ENCODE measurements around the gene CLMN. TPM values are rescaled to one million over a fixed set of nuclear protein-coding genes. Genes with fewer than 3 reads are reported as not detected.

The CLMN gene
- total RNA-seq, 4 donors from 2014 or later, result 3.8 to 10.0 (median 5.3) TPM

DNA sequence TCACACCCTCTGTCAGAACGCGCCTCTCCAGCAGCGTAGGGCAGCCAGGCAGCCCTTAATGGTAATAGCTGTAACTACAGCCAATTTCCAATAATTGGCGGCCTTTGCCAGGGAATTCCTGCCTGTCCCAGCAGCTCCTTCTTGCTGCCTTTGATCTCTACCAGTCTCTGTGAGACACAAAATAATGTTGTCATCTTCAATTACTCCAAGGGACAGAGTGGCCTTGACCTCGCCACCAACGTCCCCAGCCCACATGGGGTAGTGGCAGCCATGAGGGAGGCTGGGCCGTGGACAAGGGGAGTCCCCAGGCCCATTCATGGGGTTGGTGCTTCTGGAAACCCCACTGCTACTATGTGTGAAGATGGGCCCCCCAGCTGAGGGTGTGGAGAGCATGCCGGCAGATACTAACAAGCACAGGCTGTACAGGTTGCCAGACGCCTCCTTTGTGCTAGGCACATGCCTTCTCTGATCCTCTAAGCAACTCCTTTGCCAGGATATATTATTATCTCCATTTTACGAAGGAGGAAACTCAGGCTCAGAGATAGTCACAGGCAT is 17.4 kb upstream of the CLMN start:
- peaks cover 0 to 17% (median 0%) of the 10 kb centered on the region in 3 donors for H3K4me1 ChIP-seq
- H3K36me3 ChIP-seq, result no peaks in the 10 kb centered on the region
- H3K9me3 ChIP-seq, result peaks cover 0 to 6% (median 0%) of the 10 kb centered on the region in 3 donors
- H3K4me3 ChIP-seq, result no peak overlapping the region
- 83 to 96% methylated on average over 1 to 4 of the region's 10 CpGs for WGBS, 2 donors (ENCODE audit: low coverage in 1 of 2)
- ATAC-seq, result no peak
- H3K27ac ChIP-seq, result no peak overlapping the region
- peaks cover 16% of the 10 kb centered on the region for H3K27me3 ChIP-seq
- TF ChIP-seq POLR2A (IDR thresholded peaks at IDR 0.05) (no peak), POLR2AphosphoS5 (IDR thresholded peaks at IDR 0.05) (no peak), EP300 (IDR thresholded peaks at IDR 0.05) (no peak)
- TF ChIP-seq, protein P1, sequence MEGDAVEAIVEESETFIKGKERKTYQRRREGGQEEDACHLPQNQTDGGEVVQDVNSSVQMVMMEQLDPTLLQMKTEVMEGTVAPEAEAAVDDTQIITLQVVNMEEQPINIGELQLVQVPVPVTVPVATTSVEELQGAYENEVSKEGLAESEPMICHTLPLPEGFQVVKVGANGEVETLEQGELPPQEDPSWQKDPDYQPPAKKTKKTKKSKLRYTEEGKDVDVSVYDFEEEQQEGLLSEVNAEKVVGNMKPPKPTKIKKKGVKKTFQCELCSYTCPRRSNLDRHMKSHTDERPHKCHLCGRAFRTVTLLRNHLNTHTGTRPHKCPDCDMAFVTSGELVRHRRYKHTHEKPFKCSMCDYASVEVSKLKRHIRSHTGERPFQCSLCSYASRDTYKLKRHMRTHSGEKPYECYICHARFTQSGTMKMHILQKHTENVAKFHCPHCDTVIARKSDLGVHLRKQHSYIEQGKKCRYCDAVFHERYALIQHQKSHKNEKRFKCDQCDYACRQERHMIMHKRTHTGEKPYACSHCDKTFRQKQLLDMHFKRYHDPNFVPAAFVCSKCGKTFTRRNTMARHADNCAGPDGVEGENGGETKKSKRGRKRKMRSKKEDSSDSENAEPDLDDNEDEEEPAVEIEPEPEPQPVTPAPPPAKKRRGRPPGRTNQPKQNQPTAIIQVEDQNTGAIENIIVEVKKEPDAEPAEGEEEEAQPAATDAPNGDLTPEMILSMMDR (IDR thresholded peaks at IDR 0.05), result no peak

- TF ChIP-seq, protein P1 (IDR thresholded peaks at IDR 0.05), result no peak
- no peak for TF ChIP-seq POLR2AphosphoS5 (IDR thresholded peaks at IDR 0.05)
- TF ChIP-seq POLR2A (IDR thresholded peaks at IDR 0.05), result no peak
- no peak for TF ChIP-seq EP300 (IDR thresholded peaks at IDR 0.05)
- no peak for ATAC-seq
- 96% methylated on average over 3 of the region's 5 CpGs; no CpG with 5 or more reads in 1 of the 2 donors for WGBS, 2 donors (ENCODE audit: low coverage in 1 of 2)
- peaks cover 0 to 6% (median 0%) of the 10 kb centered on the region in 3 donors for H3K9me3 ChIP-seq
- H3K36me3 ChIP-seq, result no peaks in the 10 kb centered on the region
- no peak overlapping the region for H3K27ac ChIP-seq
- peaks cover 0 to 17% (median 0%) of the 10 kb centered on the region in 3 donors for H3K4me1 ChIP-seq
- H3K27me3 ChIP-seq, result peaks cover 16% of the 10 kb centered on the region
- H3K4me3 ChIP-seq, result no peak overlapping the region
Measured at GRCh38 chr14:95336192-95336760, 16.6 kb upstream of the CLMN start.

DNA sequence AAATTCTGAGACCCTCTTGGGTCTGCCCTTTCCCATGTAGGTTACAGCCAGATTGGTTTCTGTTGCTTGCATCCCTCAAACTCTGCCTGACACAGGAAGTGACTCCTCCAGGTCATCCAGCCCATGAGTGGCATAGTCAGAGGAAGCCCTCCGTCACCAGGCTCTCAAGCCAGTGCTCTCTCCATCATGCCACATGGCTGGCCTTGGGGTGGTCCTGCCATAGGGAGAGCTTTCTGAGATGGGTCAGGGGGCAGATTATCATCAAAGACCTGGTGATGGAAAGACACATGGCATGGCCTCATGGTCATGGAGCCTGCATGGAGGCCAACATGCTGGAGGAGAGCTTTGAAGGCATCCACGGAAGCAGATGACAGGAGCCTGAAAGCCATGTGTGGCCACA is 15.4 kb upstream of the CLMN start:
- Histone ChIP-seq H3K27ac (no peak overlapping the region), H3K9me3 (peaks cover 0 to 6% (median 0%) of the 10 kb centered on the region in 3 donors), H3K4me3 (no peak overlapping the region), H3K36me3 (no peaks in the 10 kb centered on the region), H3K4me1 (peaks cover 0 to 11% (median 0%) of the 10 kb centered on the region in 3 donors), H3K27me3 (peaks cover 16% of the 10 kb centered on the region)
- TF ChIP-seq EP300 (IDR thresholded peaks at IDR 0.05) (no peak), POLR2AphosphoS5 (IDR thresholded peaks at IDR 0.05) (no peak), POLR2A (IDR thresholded peaks at IDR 0.05) (no peak)
- TF ChIP-seq, protein P1 (IDR thresholded peaks at IDR 0.05), result no peak
- WGBS, 2 donors (ENCODE audit: low coverage in 1 of 2), result no CpG with 5 or more reads among the region's 2 CpGs
- no peak for ATAC-seq

DNA sequence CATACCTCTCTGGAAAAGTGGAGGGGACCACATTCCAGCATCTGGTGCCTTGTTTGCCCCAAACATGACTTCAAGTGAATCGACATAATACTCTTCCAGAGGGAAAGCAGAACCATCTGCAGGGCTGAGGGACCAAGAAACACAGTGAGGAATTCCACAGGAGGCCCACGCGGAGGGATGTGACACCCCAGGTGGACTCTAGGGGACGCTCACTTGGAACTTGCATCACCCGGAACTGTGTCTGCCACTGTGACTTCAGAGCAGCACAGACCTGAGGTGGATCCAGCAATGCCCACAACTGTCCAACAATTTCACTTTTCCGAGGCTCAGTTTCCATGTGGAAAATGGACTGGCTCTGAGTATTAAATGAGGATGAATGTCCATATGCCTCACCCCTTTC is 14.3 kb upstream of the CLMN start:
- Histone ChIP-seq H3K27ac (no peak overlapping the region), H3K4me1 (peaks cover 0 to under 1% (median 0%) of the 10 kb centered on the region in 3 donors), H3K4me3 (no peak overlapping the region), H3K27me3 (peaks cover 16% of the 10 kb centered on the region), H3K9me3 (peaks cover 0 to 6% (median 0%) of the 10 kb centered on the region in 3 donors), H3K36me3 (no peaks in the 10 kb centered on the region)
- no peak for ATAC-seq
- WGBS, 2 donors (ENCODE audit: low coverage in 1 of 2), result 83% methylated on average over 5 of the region's 6 CpGs; no CpG with 5 or more reads in 1 of the 2 donors
- TF ChIP-seq POLR2A (IDR thresholded peaks at IDR 0.05) (no peak), EP300 (IDR thresholded peaks at IDR 0.05) (no peak)
- TF ChIP-seq, protein P1 (IDR thresholded peaks at IDR 0.05), result no peak

- no peak overlapping the region for H3K27ac ChIP-seq
- WGBS, 2 donors (ENCODE audit: low coverage in 1 of 2), result 83% methylated on average over 1 of the region's 3 CpGs; no CpG with 5 or more reads in 1 of the 2 donors
Measured at GRCh38 chr14:95332641-95333040, 12.9 kb upstream of the CLMN start.

More at GRCh38 chr14:95332641-95333040, 12.9 kb upstream of the CLMN start:
- ATAC-seq, result no peak
- H3K4me3 ChIP-seq, result no peak overlapping the region
- H3K4me1 ChIP-seq, result no peaks in the 10 kb centered on the region
- H3K9me3 ChIP-seq, result peaks cover 0 to 6% (median 0%) of the 10 kb centered on the region in 3 donors
- TF ChIP-seq POLR2A (IDR thresholded peaks at IDR 0.05), result no peak
- no peak for TF ChIP-seq EP300 (IDR thresholded peaks at IDR 0.05)
- no peak for TF ChIP-seq POLR2AphosphoS5 (IDR thresholded peaks at IDR 0.05)
- TF ChIP-seq, protein P1 (IDR thresholded peaks at IDR 0.05), result no peak
- H3K36me3 ChIP-seq, result no peaks in the 10 kb centered on the region
- peaks cover 16% of the 10 kb centered on the region for H3K27me3 ChIP-seq

All from gastroesophageal sphincter (tissue), 4 donors.